ENCODE measurements around the gene KCNB1.

Gene KCNB1

GRCh38 chr20:49456646-49457045, 25.8 kb downstream of the KCNB1 start:
- H3K4me3 ChIP-seq (ENCODE audit: low read depth, low read length) = no peak overlapping the region
- DNase-seq (ENCODE audit: low read depth) = no peak
- TF ChIP-seq, protein P1, sequence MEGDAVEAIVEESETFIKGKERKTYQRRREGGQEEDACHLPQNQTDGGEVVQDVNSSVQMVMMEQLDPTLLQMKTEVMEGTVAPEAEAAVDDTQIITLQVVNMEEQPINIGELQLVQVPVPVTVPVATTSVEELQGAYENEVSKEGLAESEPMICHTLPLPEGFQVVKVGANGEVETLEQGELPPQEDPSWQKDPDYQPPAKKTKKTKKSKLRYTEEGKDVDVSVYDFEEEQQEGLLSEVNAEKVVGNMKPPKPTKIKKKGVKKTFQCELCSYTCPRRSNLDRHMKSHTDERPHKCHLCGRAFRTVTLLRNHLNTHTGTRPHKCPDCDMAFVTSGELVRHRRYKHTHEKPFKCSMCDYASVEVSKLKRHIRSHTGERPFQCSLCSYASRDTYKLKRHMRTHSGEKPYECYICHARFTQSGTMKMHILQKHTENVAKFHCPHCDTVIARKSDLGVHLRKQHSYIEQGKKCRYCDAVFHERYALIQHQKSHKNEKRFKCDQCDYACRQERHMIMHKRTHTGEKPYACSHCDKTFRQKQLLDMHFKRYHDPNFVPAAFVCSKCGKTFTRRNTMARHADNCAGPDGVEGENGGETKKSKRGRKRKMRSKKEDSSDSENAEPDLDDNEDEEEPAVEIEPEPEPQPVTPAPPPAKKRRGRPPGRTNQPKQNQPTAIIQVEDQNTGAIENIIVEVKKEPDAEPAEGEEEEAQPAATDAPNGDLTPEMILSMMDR (IDR thresholded peaks at IDR 0.05; ENCODE audit: control insufficient read depth, extremely low read depth, insufficient read depth) = no peak

GRCh38 chr20:49455691-49456090, 26.8 kb downstream of the KCNB1 start:
- H3K4me3 ChIP-seq (ENCODE audit: low read depth, low read length) = no peak overlapping the region
- no peak for DNase-seq (ENCODE audit: low read depth)
- TF ChIP-seq, protein P1 (IDR thresholded peaks at IDR 0.05; ENCODE audit: control insufficient read depth, extremely low read depth, insufficient read depth) = no peak

DNA sequence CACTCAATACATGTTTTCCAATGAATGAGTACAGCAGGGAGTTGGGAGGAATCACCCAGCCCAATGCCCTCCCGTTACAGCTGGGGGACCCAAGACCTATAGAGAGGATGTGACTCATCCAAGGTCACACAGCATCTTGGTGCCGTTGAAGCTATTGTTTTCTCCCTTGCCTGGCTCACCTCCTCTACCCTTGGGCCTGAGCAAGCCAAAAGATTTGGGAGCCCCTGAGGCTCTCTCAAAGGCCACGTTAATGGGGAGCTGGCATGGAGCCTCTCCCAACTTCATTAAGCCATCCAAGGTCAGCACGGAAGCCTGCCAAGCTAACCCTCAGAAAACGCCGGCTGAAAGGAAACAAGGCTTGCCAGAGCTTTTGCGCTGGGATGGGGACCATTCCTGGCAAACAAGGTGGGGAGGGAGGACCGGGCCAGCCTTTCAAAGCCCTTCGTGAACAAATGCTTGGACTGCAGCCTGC, 30.4 kb downstream of the KCNB1 start:
- no peak for DNase-seq (ENCODE audit: low read depth)
- TF ChIP-seq, protein P1 (IDR thresholded peaks at IDR 0.05; ENCODE audit: control insufficient read depth, extremely low read depth, insufficient read depth) = no peak
- no peak overlapping the region for H3K4me3 ChIP-seq (ENCODE audit: low read depth, low read length)

DNA sequence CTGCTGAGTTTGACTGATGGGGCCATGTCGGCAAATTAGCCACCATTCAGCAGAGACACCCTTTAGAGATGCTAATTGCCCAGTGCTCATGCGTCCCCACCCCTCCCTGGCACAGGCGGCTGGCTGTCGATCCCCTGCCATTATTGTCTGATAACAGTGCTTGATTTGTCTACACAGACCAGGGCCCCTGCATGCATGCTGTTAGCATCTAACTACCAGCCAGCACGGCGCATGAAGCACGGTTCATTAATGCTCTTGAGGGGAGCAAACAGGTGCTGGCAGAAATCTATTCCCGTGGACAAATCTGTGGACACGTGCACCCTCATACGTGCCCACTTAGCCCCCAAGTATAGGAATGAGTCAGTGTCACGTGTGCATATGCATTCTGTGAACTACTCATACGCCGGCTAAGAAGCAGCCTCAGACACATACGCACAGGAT, 32.2 kb downstream of the KCNB1 start:
- no peak overlapping the region for H3K4me3 ChIP-seq (ENCODE audit: low read depth, low read length)
- no peak for DNase-seq (ENCODE audit: low read depth)
- TF ChIP-seq, protein P1 (IDR thresholded peaks at IDR 0.05; ENCODE audit: control insufficient read depth, extremely low read depth, insufficient read depth) = no peak

DNA sequence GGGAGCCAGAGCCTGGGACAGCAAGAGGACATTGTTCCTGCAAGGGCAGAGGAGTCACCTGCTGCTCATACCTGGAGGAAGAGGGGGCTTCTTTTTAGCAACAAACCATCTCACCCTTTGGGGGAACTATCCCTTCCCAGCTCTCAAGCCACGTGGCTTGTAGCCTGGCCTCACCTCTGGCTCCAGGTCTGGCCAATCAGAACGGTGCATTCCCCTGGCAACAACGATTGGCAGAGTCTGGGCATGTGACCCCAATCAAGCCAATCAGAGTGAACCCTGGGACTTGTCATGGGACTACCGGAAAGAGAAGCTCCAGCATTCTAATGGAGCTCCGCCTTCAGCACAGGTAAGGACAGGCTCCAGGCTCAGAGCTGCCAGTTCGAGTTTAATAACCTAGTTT, 33.6 kb downstream of the KCNB1 start:
- H3K4me3 ChIP-seq (ENCODE audit: low read depth, low read length) = no peak overlapping the region
- TF ChIP-seq, protein P1 (IDR thresholded peaks at IDR 0.05; ENCODE audit: control insufficient read depth, extremely low read depth, insufficient read depth) = no peak
- no peak for DNase-seq (ENCODE audit: low read depth)

- H3K4me3 ChIP-seq (ENCODE audit: low read depth, low read length) = no peak overlapping the region
- TF ChIP-seq, protein P1 (IDR thresholded peaks at IDR 0.05; ENCODE audit: control insufficient read depth, extremely low read depth, insufficient read depth) = no peak
- DNase-seq (ENCODE audit: low read depth) = no peak
These were observed 34.3 kb downstream of the KCNB1 start for GRCh38 chr20:49447946-49448809.

Data from LNCaP clone FGC (cell line).